K562 (cell line): ENCODE results near the gene MECP2. TPM values are rescaled to one million over a fixed set of nuclear protein-coding genes. Genes with fewer than 3 reads are reported as not detected.

Source experiments
- CBX1 ChIP-seq: sonication (generic); IDR thresholded peaks from 2 replicates; pipeline ENCODE4 v1.6.1; 2016; ENCODE audit warnings: antibody characterized with exemption, low read depth, mild to moderate bottlenecking
- ETV1 ChIP-seq: fragments of 450-650 bp; conservative IDR thresholded peaks from 2 replicates; pipeline ENCODE4 v1.6.1; 2016; ENCODE audit warnings: missing genetic modification characterization, control low read depth, low read depth, missing compliant biosample characterization
- MECOM ChIP-seq: fragments of 250-450 bp; sonication (Bioruptor Pico); IDR thresholded peaks from 2 replicates; pipeline ENCODE4 v1.8.0; 2022; ENCODE audit warnings: inconsistent platforms
- TRIM28 ChIP-seq: fragments of 450-650 bp; IDR thresholded peaks from 2 replicates; pipeline ENCODE4 v1.6.1; 2017
- ZKSCAN3 ChIP-seq: fragments of 250-450 bp; sonication (Bioruptor Pico); IDR thresholded peaks from 2 replicates; pipeline ENCODE4 v1.4.0; 2020
- ZKSCAN8 ChIP-seq: fragments of 200-800 bp; sonication (Bioruptor generic); IDR thresholded peaks from 2 replicates; pipeline ENCODE4 v1.6.1; 2016; ENCODE audit warnings: missing genetic modification characterization, missing compliant biosample characterization
- ZNF224 ChIP-seq: sonication (generic); formaldehyde crosslinking; IDR thresholded peaks from 2 replicates; pipeline ENCODE4 v1.8.0; 2022; ENCODE audit warnings: mild to moderate bottlenecking, missing genetic modification reagents
- ZNF23 ChIP-seq: fragments of 250-450 bp; sonication (Bioruptor Pico); IDR thresholded peaks from 2 replicates; pipeline ENCODE4 v1.4.0; 2020; ENCODE audit warnings: mild to moderate bottlenecking
- ZNF444 ChIP-seq: fragments of 250-450 bp; sonication (Bioruptor Pico); IDR thresholded peaks from 2 replicates; pipeline ENCODE4 v1.4.0; 2020; ENCODE audit warnings: mild to moderate bottlenecking, moderate library complexity
- ZNF583 ChIP-seq: fragments of 250-450 bp; sonication (Bioruptor Pico); IDR thresholded peaks from 2 replicates; pipeline ENCODE4 v1.4.0; 2020
- polyA plus RNA-seq, 8 experiments: library from polyadenylated mRNA; depleted of rRNA in 4 of 8; stranded (reverse) in 5 of 8; unstranded in 3 of 8; fragments of >200 nt; fragmentation: Nextera tagmentation in 2 of 8; fragmentation: Illumina TruSeq in 1 of 8; extraction: Ambion mirVana in 2 of 8; extraction: Trizol in 1 of 8; gene quantifications; 2 replicates each; pipeline versions ENCODE4 v1.2.1 to v1.2.3, GENCODE V29; 2011 to 2014; ENCODE audit warnings: inconsistent platforms in 1 of 8, missing spikeins in 1 of 8
- total RNA-seq, 7 experiments: library from RNA; depleted of rRNA in 6 of 7; stranded (reverse); fragments of >200 nt in 6 of 7; fragmentation: Illumina TruSeq in 2 of 7; extraction: Trizol in 2 of 7; gene quantifications; 2 replicates each; pipeline versions ENCODE4 v1.2.1 to v1.2.3, GENCODE V29; 2011 to 2021; ENCODE audit warnings: low replicate concordance in 1 of 7
- TF ChIP-seq, protein P1 (sequence below): fragments of 250-450 bp; sonication (Bioruptor Pico); IDR thresholded peaks from 2 replicates; pipeline ENCODE4 v1.8.0; 2022; ENCODE audit warnings: inconsistent platforms
- TF ChIP-seq, protein P2 (sequence below): fragments of 250-450 bp; sonication (Bioruptor Pico); IDR thresholded peaks from 2 replicates; pipeline ENCODE4 v1.5.0; 2021; ENCODE audit warnings: mild to moderate bottlenecking, borderline replicate concordance

MECP2 gene
- total and polyA plus RNA-seq, 9 of the 15 experiments (the other 6 are each of a cell fraction or from before 2014, with no cell fraction given): 2.1 to 50.9 (median 30.5) TPM

DNA sequence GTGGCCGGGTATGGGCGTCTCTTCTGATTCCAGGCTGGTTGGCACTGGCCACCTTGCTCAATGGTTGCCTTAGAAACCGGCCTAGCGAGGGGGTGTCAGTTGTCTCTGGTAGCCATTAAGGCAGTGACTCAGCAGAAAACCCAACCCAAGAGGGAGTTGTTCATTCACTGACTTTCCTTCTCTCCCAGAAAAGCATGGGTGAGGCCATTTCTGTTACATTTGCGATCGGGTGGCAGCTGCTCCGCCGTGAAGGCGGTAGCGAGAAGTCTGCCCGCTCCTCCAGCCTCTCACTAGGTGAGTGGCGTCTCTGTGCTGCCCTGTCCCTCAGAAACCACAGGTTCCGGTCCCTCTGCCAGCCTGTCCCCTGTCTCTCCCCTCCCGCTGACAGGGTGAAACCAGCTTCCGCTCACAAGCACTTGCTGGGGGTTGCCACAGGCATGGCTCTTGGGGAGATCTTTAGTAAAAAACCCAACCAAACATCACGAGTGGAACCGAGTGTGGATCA, 95.2 kb downstream of the MECP2 start (continued):
- TF ChIP-seq ZNF23 (no peak), ZKSCAN3 (CRISPR knock-in tag) (0 out of 2 replicates have a peak, but pooled peaks have one; percentile 20), ZNF583 (CRISPR knock-in tag) (peak; percentile 97), ETV1 (tag) (peak; percentile 76), ZNF224 (no peak), TRIM28 (no peak), CBX1 (no peak), MECOM (peak; percentile 91), ZNF444 (peak; percentile 73; the same call in 1 of the 2 replicates), ZKSCAN8 (CRISPR knock-in tag) (peak; percentile 94)
- TF ChIP-seq, protein P1, sequence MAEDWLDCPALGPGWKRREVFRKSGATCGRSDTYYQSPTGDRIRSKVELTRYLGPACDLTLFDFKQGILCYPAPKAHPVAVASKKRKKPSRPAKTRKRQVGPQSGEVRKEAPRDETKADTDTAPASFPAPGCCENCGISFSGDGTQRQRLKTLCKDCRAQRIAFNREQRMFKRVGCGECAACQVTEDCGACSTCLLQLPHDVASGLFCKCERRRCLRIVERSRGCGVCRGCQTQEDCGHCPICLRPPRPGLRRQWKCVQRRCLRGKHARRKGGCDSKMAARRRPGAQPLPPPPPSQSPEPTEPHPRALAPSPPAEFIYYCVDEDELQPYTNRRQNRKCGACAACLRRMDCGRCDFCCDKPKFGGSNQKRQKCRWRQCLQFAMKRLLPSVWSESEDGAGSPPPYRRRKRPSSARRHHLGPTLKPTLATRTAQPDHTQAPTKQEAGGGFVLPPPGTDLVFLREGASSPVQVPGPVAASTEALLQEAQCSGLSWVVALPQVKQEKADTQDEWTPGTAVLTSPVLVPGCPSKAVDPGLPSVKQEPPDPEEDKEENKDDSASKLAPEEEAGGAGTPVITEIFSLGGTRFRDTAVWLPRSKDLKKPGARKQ (CRISPR knock-in tag): no peak
- TF ChIP-seq, protein P2, sequence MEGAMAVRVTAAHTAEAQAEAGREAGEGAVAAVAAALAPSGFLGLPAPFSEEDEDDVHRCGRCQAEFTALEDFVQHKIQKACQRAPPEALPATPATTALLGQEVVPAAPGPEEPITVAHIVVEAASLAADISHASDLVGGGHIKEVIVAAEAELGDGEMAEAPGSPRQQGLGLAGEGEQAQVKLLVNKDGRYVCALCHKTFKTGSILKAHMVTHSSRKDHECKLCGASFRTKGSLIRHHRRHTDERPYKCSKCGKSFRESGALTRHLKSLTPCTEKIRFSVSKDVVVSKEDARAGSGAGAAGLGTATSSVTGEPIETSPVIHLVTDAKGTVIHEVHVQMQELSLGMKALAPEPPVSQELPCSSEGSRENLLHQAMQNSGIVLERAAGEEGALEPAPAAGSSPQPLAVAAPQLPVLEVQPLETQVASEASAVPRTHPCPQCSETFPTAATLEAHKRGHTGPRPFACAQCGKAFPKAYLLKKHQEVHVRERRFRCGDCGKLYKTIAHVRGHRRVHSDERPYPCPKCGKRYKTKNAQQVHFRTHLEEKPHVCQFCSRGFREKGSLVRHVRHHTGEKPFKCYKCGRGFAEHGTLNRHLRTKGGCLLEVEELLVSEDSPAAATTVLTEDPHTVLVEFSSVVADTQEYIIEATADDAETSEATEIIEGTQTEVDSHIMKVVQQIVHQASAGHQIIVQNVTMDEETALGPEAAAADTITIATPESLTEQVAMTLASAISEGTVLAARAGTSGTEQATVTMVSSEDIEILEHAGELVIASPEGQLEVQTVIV (CRISPR knock-in tag): no peak
